Urothelium cell line (cell line): ENCODE results near the gene MICOS13.

Source experiments
- DNase-seq: peaks from one replicate; pipeline ENCODE4 v3.0.0; 2011; ENCODE audit warnings: low spot score, mixed read lengths
- FAIRE-seq: peaks from 2 replicates; lab custom pipeline; 2011; peaks lifted over from hg19 to GRCh38; lab: Jason Lieb, UNC

The MICOS13 gene, protein sequence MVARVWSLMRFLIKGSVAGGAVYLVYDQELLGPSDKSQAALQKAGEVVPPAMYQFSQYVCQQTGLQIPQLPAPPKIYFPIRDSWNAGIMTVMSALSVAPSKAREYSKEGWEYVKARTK

DNA sequence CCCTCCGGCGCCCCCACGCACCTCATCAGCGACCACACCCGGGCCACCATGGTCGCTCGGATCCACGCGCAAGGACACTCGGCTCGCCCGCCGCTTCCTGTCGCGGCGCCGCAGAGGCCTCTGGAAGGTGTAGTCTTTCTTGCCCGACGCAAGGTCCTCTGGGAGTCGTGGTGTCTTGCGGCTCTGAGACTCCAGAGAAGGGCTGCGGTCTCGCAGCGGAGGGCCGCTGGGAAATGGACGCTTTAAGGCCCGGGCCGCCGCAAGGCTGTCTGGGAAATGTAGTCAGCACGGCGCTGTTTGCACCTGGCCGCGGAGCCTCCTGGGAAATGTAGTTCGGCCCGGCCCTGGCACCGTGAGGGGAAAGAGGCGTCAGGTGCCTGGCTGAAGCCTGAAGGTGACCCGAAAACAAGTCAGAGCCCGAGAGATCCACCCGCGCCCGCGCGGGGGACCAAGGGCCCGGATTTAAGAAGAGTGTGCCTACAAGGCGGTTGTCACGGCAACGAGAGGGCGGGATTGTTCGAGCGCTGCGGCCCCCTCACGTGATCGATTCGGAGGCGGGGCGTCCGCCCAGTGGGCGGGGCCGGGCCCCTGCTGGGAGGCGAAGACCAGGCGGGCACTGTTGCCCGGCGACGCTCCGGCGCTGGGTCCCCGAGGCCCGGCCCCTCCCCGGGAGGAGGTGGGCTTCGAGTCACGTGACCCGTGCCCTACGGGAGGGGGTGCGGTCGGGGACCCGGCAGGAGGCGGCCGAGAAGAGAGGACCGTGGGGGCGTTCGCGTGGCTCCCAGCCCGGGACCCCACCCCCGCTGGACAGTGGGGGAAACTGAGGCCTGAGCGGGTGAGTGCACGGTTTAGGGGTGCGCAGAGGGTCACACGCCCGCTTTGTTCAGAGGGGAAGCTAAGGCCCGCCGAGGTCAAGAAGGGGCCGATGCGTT is at the start of gene MICOS13, which contains the start of gene HSD11B1L:
MICOS13 (minus strand) TSS at position 80 of the 932 bp plus-strand sequence; CDS start at position 50, 30 bp downstream.
HSD11B1L (plus strand) TSS at position 591 of the 932 bp plus-strand sequence. CDS start 3,806 bp downstream, outside the sequence.
- DNase-seq (peak; percentile 95), FAIRE-seq (no peak)

DNA sequence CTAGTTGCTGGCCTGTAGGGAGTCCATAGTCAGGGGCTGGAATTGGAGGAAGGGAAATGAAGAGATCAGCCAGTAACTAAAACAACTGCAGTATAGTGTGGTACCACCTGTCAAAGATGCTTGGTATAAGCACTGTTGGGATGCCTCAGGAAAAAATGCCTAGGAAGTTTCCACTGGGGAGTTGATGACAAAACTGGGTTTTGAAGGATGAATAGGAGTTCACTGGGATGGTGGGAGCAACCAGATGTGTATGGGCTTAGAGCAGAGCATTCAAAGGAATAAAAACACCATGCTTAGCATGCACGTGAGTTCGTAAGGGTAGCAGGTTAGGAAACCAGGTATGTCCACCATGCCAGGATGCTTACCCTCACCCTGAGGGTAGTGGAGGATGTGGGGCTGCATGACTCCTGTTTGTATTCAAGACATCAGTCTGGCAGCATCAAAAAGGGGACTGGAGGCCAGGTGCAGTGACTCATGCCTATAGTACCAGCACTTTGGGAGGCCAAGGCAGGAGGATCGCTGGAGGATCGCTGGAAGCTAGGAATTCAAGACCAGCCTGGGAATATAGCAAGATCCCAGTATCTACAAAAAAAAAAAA is 47.2 kb upstream of the MICOS13 start:
- DNase-seq, result no peak

DNA sequence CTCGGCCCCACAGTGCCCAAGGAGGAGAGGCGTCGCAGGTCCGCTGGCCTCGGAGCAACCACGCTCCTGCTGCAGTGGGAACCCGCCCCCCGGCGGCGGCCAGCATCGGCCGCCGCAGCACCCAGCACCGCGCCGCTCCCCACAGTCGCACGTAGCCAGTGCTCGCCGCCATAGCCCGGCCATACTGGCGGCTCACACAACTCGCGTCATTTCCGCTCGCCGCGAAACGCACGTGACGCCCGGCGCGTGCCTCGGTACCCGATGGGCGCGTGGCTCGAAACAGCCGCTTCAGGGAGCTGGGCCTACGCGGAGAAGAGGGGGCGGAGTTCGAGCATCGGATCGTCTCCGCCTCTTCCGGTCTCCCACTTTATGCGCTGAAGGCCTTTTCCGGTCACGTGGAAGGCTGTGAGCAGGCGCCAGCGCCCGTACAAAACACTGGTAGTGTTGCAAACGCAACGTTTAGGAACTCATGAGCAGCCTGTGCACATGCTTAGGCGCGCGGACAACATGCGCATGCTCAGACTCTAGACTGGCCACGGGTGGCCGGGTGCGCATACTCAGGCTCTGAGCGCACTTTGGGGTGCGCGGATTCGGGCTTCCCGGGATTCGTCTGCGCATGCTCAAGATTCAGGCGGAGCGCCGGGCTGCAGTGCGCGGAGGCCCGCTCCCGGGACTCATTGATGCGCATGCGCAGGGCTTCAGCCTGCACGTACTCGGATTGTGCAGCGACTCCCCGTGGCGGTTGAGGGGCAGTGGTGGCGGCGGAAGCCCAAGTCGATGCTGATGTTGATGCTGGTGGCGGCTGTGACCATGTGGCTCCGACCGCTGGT is 39.9 kb upstream of the MICOS13 start, which contains the start of the genes CATSPERD and LONP1:
CATSPERD (plus strand) TSS at position 677 of the 830 bp plus-strand sequence; CDS start at position 778, 101 bp downstream.
LONP1 (minus strand) TSS at position 186 of the 830 bp plus-strand sequence; CDS start at position 172, 14 bp downstream.
- peak; percentile 97 for DNase-seq
- peak; percentile 20 for FAIRE-seq

More for the DNA sequence above, 47.2 kb upstream of the MICOS13 start:
- no peak for FAIRE-seq

DNA sequence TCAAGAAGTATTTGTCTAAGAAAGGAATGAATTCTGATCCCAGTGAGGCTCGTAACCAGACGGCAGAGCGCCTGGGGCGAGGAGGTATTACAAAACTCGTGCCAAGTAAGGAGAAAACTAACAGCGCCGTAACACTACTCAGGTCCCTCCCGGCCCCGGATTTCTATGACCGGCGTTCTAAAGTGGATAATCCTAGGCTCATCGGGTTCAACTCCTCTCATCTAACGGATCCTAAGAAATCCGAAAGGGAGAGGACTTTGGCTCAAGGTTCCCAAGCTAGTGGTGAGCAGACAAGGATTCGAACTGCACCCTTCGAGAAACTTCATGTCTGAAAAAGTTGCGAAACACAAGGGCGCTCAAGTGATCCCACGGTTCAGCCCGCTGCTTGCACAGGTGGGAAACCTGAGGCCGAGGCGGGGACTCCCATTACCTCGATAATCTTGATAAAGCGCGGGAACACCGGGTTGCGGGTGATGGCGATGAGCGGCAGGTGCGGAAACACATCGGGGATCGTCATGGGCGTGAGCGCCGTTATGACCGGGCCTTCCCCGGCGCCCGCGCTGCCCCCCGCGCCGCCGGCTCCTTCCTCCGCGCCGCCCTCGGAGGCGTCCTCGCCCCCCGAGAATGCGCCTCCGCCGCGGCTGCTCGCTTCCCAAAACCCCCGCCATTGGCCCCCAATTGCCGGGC is 39.1 kb upstream of the MICOS13 start:
- FAIRE-seq, result no peak
- no peak for DNase-seq

DNA sequence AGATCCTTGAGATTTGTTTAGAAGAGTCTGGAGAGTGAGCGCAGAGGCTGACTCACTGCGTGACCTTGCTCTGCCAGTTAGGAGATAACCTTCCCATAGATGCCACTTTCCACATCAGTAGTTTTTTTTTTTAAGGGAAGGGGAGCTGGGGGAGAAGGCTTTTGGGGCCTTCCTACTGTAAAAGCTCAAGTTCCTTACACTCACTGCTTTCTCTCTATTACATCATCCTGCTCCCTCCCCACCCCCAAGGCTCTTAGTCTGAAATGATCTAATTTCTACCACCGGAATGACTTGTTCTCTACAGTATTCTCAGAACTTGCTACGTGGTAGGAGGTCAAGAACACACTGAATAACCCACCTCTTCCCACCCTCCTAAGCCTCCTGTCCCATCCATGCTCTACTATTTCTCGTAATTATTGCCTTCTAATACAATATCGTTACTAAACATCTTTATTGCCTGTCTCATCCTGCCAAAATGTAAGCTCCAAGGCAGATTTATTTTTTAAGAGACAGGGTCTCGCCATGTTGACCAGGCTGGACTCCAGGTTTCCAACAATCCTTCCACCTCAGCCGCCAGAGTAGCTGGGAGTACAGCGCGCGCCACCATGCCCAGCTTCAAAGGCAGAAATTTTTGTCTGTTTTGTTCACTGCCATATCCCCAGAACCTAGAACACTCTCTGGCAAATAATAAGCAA is 38.4 kb upstream of the MICOS13 start:
- DNase-seq (no peak), FAIRE-seq (no peak)

DNA sequence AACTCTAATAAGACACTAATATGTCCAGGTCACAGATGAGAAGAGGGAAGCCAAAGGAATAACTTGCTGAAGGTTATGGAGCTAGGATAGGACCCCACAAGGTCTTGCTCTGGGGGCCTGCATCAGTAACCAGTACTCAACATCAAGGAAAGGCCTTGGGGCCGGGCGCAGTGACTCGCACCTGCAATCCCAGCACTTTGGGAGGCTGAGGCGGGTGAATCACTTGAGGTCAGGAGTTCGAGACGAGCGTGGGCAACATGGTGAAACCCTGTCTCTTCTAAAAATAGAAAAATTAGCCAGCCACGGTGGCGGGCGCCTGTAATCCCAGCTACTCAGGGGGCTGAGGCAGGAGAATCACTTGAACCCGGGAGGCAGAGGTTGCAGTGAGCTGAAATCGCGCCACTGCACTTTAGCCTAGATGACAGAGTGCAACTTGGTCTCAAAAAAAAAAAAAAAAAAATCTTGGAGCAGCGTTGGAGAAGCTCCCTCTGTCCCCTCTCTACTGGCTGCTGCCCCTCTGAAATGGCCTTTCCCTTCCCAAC is 37.8 kb upstream of the MICOS13 start:
- no peak for FAIRE-seq
- DNase-seq, result no peak

DNA sequence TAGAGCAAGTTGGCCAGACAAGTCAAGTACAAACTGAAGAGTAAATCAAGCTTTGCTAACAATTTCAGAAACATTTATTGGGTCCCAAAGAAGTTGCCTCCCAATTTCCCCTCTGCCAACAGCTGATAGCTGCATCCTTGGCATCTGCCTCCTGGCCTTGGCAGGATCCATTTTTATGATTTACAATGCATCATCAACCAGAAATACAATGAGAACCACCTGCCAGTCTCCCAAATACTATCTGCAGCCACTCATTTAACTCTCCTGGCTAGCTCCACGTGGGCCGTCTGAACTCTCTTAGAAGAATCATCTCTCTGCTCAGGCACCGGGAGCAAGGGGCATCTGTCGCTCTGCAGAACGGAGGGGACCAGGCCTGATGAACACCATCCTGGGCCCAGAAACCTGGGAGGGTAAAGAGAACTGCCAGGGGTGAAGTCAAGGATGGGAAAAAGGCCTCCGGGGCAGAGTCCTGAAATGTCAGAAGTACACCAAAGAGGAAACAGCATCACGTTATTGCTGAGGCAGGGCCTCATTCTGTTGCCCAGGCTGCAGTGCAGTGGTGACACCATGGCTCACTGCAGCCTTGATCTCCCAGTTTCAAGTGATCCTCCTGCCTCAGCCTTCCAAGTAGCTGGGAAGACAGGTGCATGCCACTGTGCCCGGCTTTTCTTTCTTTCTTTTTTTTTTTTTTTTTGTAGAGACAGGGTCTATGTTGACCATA is 37.1 kb upstream of the MICOS13 start:
- FAIRE-seq (no peak), DNase-seq (no peak)

DNA sequence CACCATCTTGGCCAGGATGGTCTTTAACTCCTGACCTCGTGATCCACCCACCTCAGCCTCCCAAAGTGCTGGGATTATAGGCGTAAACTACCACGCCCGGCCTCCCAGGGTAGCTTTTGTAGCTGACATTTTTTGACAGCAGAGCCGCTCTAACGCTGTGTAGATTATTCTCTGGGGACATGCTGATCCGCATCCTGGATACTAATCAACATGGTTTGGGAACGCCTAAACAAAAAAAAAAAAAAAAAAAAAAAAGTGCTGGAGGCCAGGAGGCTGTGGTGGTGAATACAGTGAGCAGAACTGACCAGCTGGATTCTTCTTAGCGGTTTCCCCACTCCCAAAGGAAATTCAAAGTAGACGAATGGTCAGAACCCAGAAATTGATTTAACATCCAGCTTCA is 34.5 kb upstream of the MICOS13 start:
- FAIRE-seq (no peak), DNase-seq (no peak)

DNA sequence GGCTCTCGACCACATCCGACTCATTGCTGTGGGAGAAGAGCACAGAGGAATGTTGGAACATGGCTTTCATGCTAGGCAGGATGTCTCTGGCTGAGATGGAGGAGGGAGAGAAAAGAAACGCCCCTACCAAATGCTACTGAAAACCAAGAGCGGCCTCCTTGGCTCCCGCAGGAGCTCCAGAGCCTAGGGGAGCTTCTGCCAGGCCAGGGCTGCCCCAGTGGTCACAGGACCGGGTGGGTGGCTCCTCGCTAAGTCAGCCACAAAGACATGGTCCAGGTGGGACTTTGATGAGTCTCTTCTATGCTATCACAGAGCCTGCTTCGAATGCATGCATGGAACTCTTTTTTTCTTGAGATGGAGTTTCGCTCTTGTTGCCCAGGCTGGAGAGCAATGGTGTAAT is 32.9 kb upstream of the MICOS13 start:
- FAIRE-seq (no peak), DNase-seq (no peak)

DNA sequence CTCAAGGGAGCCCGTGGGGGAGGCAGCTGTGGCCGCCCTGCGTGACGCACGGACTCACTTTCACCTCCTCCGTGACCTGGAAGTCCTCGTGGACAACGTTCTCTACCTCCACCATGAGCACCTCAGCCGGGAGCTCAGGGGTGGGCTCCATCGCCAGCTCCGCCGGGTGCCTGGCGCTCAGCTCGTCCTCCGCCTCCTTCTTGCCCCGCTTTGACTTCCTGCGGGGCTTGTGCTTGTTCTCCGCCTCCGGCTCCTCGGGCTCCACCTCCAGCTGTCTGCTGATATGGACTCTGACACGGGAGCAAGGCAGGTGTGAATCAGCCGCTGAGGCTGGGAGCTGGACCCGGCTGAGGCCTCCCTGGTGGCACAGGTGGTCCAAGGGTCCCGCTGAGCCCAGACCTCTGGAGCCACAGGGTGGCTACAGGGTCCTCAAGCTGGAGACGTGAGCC is 31.4 kb upstream of the MICOS13 start:
- DNase-seq (no peak), FAIRE-seq (no peak)

DNA sequence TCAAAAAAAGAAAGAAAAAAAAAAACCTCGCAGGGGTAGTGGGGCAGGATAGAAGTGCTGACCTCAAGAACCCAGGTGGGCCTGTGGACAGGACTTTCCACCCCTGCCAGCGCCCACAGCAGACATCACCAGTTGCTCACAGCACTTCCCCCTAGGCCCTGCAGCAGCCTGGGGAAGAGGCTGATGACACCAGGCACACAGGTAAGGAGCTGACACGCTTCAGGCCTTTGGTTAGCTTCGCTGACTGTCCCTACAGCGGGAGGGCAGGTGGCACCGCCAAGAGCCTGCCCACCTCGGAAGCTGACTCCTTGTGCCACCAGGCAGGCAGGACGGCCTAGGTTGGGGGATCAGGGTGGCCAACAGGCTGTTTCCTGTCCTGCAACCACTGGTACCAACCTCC is 30.7 kb upstream of the MICOS13 start:
- FAIRE-seq (no peak), DNase-seq (no peak)

DNA sequence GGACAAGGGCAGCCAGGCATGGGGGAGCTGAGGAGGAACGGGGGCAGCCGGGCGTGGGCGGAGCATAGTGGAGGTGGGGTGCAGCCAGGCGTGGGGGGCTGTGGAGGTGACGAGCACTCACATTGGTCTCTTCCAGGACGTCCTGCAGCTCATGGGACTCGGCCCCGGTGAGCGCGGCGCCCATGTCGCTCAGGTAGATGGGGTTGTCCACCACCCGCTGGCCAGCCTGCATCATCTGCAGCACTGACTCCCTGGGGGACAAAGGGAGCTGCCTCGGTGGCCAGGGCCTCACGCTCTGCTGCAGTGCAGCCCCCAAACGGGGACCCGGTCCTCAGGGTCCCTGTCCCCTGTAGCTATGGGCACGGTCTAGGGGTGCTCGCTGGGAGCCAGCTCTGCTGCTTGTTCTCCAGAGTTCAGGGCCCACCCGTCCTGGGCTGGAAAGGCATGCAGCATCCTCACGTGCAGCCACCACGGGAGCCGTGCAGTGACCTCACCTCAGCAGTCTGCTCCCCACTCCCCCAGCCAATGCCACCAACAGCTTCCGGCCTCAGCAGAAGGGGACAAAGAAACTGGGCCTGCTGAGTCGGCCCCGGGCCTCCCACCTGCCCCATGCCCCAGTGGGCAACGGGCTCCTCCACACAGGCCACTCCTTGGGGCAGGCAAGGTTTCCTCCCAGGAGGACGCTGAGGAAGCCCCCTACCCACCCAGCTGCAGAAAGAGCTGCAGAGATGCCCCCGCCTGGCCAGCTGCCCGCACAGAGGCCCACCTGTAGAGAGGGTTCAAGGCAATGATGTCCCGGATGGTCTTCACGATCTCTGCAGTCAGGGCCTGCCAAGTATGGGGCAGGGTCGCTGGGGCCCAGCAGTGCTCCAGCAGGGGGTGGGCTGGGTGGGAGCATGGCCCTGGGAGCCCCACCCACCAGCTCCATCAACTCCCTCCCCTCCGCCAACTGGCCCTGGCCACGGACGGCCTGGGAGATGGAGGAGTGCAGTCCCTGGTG is 27.6 kb upstream of the MICOS13 start:
- no peak for FAIRE-seq
- DNase-seq, result no peak

DNA sequence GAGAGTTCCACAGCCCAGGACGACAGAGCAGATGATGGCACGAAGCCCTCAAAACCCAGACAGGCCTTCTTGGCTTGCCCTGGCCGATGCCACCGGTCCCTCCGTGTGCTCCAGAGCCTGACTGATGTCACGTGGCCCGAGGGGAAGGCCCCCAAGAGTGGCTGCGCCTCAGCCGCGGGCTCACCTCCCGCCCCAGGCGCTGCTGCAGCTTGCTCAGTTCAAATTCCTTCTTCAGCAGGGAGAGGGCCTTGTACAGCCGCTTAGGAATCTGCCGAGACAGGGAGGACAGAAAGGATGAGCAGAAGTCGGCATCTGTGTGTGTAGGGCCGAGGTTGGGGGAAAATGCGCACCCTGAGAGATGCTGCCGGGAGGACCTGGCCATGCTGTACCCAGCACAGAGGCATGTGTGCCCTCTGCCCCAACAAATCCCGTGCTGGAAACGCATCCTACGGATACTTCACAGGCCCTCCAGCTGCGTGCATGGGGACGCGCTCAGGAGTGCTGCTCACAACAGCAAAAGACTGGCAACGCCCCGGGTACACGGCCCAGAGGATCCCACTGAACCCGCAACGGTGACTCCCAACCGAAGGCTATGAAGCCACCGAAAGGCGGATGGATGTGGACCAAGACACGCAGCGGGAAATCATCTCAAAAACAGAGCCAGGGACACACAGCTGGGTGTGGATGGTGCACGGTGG is 26.7 kb upstream of the MICOS13 start:
- DNase-seq, result no peak
- no peak for FAIRE-seq

DNA sequence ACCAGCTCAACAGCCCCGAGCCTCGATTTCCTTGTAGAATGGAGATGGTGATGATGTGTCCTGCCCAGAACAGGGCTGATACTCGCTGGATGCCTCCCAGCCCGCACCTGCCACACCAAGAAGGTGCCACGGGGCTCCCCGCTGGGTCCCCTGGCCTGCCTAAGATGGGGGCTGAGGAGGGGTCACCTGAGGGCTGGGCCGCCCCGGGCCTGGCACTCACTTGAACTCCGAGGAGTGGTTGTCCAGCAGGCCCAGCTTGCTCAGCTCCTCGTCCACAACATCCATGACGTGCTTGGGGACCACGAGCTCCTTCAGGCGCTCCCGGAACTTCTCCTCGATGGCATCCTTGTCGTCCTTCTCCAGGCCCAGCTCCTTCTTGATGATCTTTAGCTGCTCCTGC is 25.2 kb upstream of the MICOS13 start:
- FAIRE-seq, result no peak
- DNase-seq, result no peak

DNA sequence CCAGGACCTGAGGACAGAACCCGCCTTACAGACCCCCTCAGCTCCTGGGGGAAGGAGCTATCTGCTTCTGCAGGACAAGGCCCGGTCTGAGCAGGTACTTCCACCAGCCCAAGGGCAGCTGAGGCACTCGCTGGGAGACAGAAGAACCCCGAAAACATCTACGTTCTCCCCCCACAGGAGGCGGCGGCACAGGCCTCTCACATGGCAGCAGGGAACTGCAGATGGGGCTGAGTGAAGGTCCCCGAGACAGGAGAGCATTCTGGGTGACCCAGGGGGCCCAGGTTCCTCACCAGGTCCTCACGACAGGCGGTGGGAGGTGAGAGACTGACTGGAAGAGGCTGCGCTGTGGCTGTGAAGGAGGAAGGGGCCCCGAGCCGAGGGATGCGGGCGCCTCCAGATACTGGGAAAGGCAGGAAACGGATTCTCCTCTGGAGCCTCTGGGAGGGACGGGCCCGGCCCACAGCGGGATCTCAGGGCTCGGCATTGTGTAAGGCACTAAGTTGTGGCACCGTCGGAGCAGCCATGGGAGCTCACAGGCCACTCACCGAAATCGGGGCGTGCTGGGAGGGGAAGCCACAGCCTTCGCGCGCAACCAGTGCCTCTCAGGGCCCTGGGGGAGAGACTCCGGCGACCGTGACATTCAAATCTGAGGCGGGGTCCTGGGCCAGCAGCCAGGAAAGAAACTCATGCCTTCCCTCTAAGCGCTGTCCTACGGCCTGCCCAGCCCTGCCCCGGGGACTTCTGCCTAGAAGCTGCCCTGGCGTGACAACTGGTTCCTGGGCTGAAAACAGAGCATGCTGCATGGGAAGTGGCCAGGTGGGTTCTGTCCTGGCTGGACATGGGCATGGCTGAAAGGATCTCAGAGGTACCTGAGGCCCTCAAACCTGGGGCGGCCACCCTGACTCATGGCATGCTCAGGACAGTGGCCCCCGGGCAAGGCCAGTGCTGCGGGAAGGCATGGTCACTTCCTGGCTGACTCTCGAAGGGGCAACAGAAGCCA is 23.8 kb upstream of the MICOS13 start:
- no peak for FAIRE-seq

More for the DNA sequence above, 23.8 kb upstream of the MICOS13 start:
- DNase-seq, result no peak
